Keratinocyte (primary cell): ENCODE data around the gene GPC1. TPM values are rescaled to one million over a fixed set of nuclear protein-coding genes. Genes with fewer than 3 reads are reported as not detected.

Experiments used
- DNase-seq: peaks from one replicate; pipeline ENCODE4 v3.0.0-alpha.2; 2011; ENCODE audit warnings: low read depth, missing footprints, low spot score
- FAIRE-seq: peaks from 2 replicates; lab custom pipeline; 2011; peaks lifted over from hg19 to GRCh38; lab: Jason Lieb, UNC
- H2AFZ ChIP-seq: 2 replicates; pipeline ENCODE4 v1.6.0; 2012; ENCODE audit warnings: low read length, control low read depth, inconsistent platforms; ENCODE audit not compliant: control insufficient read depth
- H3K27ac ChIP-seq: 2 replicates; pipeline ENCODE4 v1.5.1; 2011; ENCODE audit warnings: low read length; ENCODE audit not compliant: control insufficient read depth, insufficient read depth
- H3K27me3 ChIP-seq: 3 replicates; pipeline ENCODE4 v1.6.0; 2011; ENCODE audit warnings: low read length; ENCODE audit not compliant: control insufficient read depth, insufficient read depth; ENCODE audit errors: extremely low read depth
- H3K36me3 ChIP-seq, 2 experiments: 2 replicates in 1 of 2; 3 replicates in 1 of 2; pipeline ENCODE4 v1.5.1; 2011; ENCODE audit warnings: low read length in 2 of 2, mild to moderate bottlenecking in 1 of 2; ENCODE audit not compliant: control insufficient read depth in 2 of 2, insufficient read depth in 2 of 2; ENCODE audit errors: extremely low read depth in 1 of 2
- H3K4me1 ChIP-seq: 3 replicates; pipeline ENCODE4 v1.5.1; 2011; ENCODE audit warnings: low read length; ENCODE audit not compliant: control insufficient read depth, insufficient read depth; ENCODE audit errors: extremely low read depth
- H3K4me2 ChIP-seq: 3 replicates; pipeline ENCODE4 v1.6.0; 2011; ENCODE audit warnings: low read depth, low read length; ENCODE audit not compliant: control insufficient read depth, insufficient read depth; ENCODE audit errors: extremely low read depth
- H3K4me3 ChIP-seq, 3 experiments: fragments of 200-600 bp in 1 of 3; sonication (generic) in 1 of 3; 2 replicates in 2 of 3; 3 replicates in 1 of 3; pipeline ENCODE4 v1.5.1; 2011 to 2016; ENCODE audit warnings: low read length in 3 of 3, mild to moderate bottlenecking in 3 of 3, control low read depth in 2 of 3, inconsistent platforms in 1 of 3, low read depth in 1 of 3, mixed read lengths in 1 of 3, mixed run types in 1 of 3, moderate library complexity in 1 of 3; ENCODE audit not compliant: control insufficient read depth in 2 of 3, insufficient read depth in 2 of 3; ENCODE audit errors: extremely low read depth in 1 of 3
- H3K79me2 ChIP-seq: 2 replicates; pipeline ENCODE4 v1.6.0; 2012; ENCODE audit warnings: low read length; ENCODE audit not compliant: control insufficient read depth, insufficient read depth
- H3K9ac ChIP-seq: 3 replicates; pipeline ENCODE4 v1.6.0; 2011; ENCODE audit warnings: low read length; ENCODE audit not compliant: control insufficient read depth, insufficient read depth; ENCODE audit errors: extremely low read depth
- H3K9me1 ChIP-seq: 3 replicates; pipeline ENCODE4 v1.6.0; 2011; ENCODE audit warnings: low read length; ENCODE audit not compliant: control insufficient read depth, insufficient read depth; ENCODE audit errors: extremely low read depth
- H3K9me3 ChIP-seq: 2 replicates; pipeline ENCODE4 v1.5.1; 2012; ENCODE audit warnings: low read depth, low read length; ENCODE audit not compliant: control insufficient read depth
- H4K20me1 ChIP-seq: 3 replicates; pipeline ENCODE4 v1.6.0; 2011; ENCODE audit warnings: low read length; ENCODE audit not compliant: control insufficient read depth, insufficient read depth; ENCODE audit errors: extremely low read depth
- CTCF ChIP-seq, 3 experiments: IDR thresholded peaks in 1 of 3; conservative IDR thresholded peaks in 1 of 3; optimal IDR thresholded peaks in 1 of 3; 2 replicates in 2 of 3; 3 replicates in 1 of 3; pipeline versions ENCODE3 to v1.5.1; 2011; ENCODE audit warnings: low read length in 3 of 3, mild to moderate bottlenecking in 3 of 3, moderate library complexity in 2 of 3, control low read depth in 1 of 3, inconsistent platforms in 1 of 3; ENCODE audit not compliant: insufficient read depth in 2 of 3; ENCODE audit errors: extremely low read depth in 1 of 3
- EZH2 ChIP-seq: IDR thresholded peaks from one replicate; pipeline ENCODE4 v1.6.1; 2012; ENCODE audit warnings: inconsistent platforms, mild to moderate bottlenecking, low read length, moderate library complexity
- dilution Hi-C: fragments of 300-500 bp; cut with MboI; formaldehyde crosslinking; loops from one replicate; pipeline ENCODE4 v1.7.0; 2020; ENCODE audit warnings: low sequenced_read_pairs; ENCODE audit not compliant: extremely low pct_ligation_motif_present
- polyA plus RNA-seq, 5 experiments: library from polyadenylated mRNA; depleted of rRNA in 3 of 5; stranded (reverse) in 3 of 5; stranded (forward) in 1 of 5; unstranded in 1 of 5; fragments of >200 nt; gene quantifications; 1 replicate in 1 of 5; 2 replicates in 3 of 5; 3 replicates in 1 of 5; pipeline versions ENCODE4 v1.2.1 to v1.2.3, GENCODE V29; 2011 to 2012; ENCODE audit warnings: missing spikeins in 2 of 5, low read depth in 1 of 5, low replicate concordance in 1 of 5

GPC1 gene
- polyA plus RNA-seq, 1 donor (not counting 4 experiments of a cell fraction or from before 2014, with no cell fraction given) = 46.6 TPM

- DNase-seq (no peak), FAIRE-seq (no peak)
- Histone ChIP-seq H3K27me3 (no peaks in the 10 kb centered on the region), H3K4me3 (no peak overlapping the region), H3K4me1 (peaks cover under 1% of the 10 kb centered on the region), H3K9me3 (no peaks in the 10 kb centered on the region), H3K27ac (no peak overlapping the region), H3K36me3 (peaks cover 0 to 2% of the 10 kb centered on the region in 2 experiments), H3K9ac (no peak overlapping the region), H3K4me2 (no peak overlapping the region), H3K9me1 (no peaks in the 10 kb centered on the region), H4K20me1 (no peaks in the 10 kb centered on the region), H3K79me2 (no peaks in the 10 kb centered on the region), H2AFZ (no peak overlapping the region)
- dilution Hi-C loops = no loop called here
- TF ChIP-seq CTCF (optimal IDR thresholded peaks at IDR 0.05 in 1 of 3, IDR thresholded peaks at IDR 0.05 in 1 of 3, conservative IDR thresholded peaks at IDR 0.05 in 1 of 3; ENCODE audit: extremely low read depth in 1 of 3, insufficient read depth in 2 of 3, low read length in 3 of 3) (no peak), EZH2 (no peak)
Observed at GRCh38 chr2:240508832-240509545, 73.5 kb downstream of the GPC1 start.

- peaks cover 9% of the 10 kb centered on the region for H3K4me1 ChIP-seq
- TF ChIP-seq EZH2 (no peak), CTCF (optimal IDR thresholded peaks at IDR 0.05 in 1 of 3, IDR thresholded peaks at IDR 0.05 in 1 of 3, conservative IDR thresholded peaks at IDR 0.05 in 1 of 3; ENCODE audit: extremely low read depth in 1 of 3, insufficient read depth in 2 of 3, low read length in 3 of 3) (no peak)
- DNase-seq (no peak), FAIRE-seq (no peak)
- no peaks in the 10 kb centered on the region for H3K9me3 ChIP-seq
- H3K9ac ChIP-seq = no peak overlapping the region
- no peak overlapping the region for H3K27ac ChIP-seq
- H3K79me2 ChIP-seq = no peaks in the 10 kb centered on the region
- no peak overlapping the region for H3K4me3 ChIP-seq
- peaks cover 0 to 2% of the 10 kb centered on the region in 2 experiments for H3K36me3 ChIP-seq
- H3K4me2 ChIP-seq = no peak overlapping the region
- dilution Hi-C loops = no loop called here
- H4K20me1 ChIP-seq = no peaks in the 10 kb centered on the region
- H3K27me3 ChIP-seq = no peaks in the 10 kb centered on the region
- no peak overlapping the region for H2AFZ ChIP-seq
- no peaks in the 10 kb centered on the region for H3K9me1 ChIP-seq
Observed at GRCh38 chr2:240509667-240510512, 74.4 kb downstream of the GPC1 start.
